Smooth muscle cell (in vitro differentiated cells): ENCODE measurements around the gene GPC4. TPM values are rescaled to one million over a fixed set of nuclear protein-coding genes. Genes with fewer than 3 reads are reported as not detected.

Source experiments
- DNase-seq: peaks from one replicate; lab custom pipeline; 2025; ENCODE audit not compliant: unreplicated experiment; lab: John Stamatoyannopoulos, UW
- H2AFZ ChIP-seq: fragments of 200-600 bp; sonication (generic); 2 replicates; pipeline ENCODE4 v1.6.0; 2016; ENCODE audit warnings: antibody characterized with exemption, low read depth, mild to moderate bottlenecking
- H3F3A ChIP-seq: fragments of 200-600 bp; sonication (generic); 2 replicates; pipeline ENCODE4 v1.6.0; 2017; ENCODE audit warnings: antibody characterized with exemption, low read depth
- H3K27ac ChIP-seq: fragments of 200-600 bp; sonication (generic); 2 replicates; pipeline ENCODE4 v1.5.1; 2016; ENCODE audit warnings: low read depth, mild to moderate bottlenecking
- H3K27me3 ChIP-seq: fragments of 200-600 bp; sonication (generic); 2 replicates; pipeline ENCODE4 v1.6.1; 2016; ENCODE audit warnings: low read depth, mild to moderate bottlenecking
- H3K36me3 ChIP-seq: fragments of 200-600 bp; sonication (generic); 2 replicates; pipeline ENCODE4 v1.5.1; 2016; ENCODE audit warnings: low read depth
- H3K4me1 ChIP-seq: fragments of 200-600 bp; sonication (generic); 2 replicates; pipeline ENCODE4 v1.5.1; 2016; ENCODE audit warnings: low read depth
- H3K4me2 ChIP-seq: fragments of 200-600 bp; sonication (generic); 2 replicates; pipeline ENCODE4 v1.6.0; 2016; ENCODE audit warnings: mild to moderate bottlenecking
- H3K4me3 ChIP-seq: fragments of 200-600 bp; sonication (generic); 2 replicates; pipeline ENCODE4 v1.5.1; 2016; ENCODE audit warnings: mild to moderate bottlenecking
- H3K79me2 ChIP-seq: fragments of 200-600 bp; sonication (generic); 2 replicates; pipeline ENCODE4 v1.6.0; 2016; ENCODE audit warnings: low read depth, mild to moderate bottlenecking
- H3K9ac ChIP-seq: fragments of 200-600 bp; sonication (generic); 2 replicates; pipeline ENCODE4 v1.6.0; 2016; ENCODE audit warnings: low read depth
- H3K9me3 ChIP-seq: fragments of 200-600 bp; sonication (generic); replicated peaks from 2 replicates; pipeline ENCODE4 v1.5.1; 2016; ENCODE audit warnings: low read depth
- H4K20me1 ChIP-seq: fragments of 200-600 bp; sonication (generic); 2 replicates; pipeline ENCODE4 v1.6.0; 2016; ENCODE audit warnings: low read depth
- whole genome bisulfite sequencing: methylation state at CpG from one replicate; pipeline ENCODE4 v1.1.7; 2016; ENCODE audit warnings: low lambda C conversion rate; 5-methylcytosine and 5-hydroxymethylcytosine counted together
- polyA plus RNA-seq: library from polyadenylated mRNA; unstranded; fragments of >200 nt; fragmentation: Nextera tagmentation; extraction: Ambion mirVana; gene quantifications from 2 replicates; pipeline ENCODE4 v1.2.1, GENCODE V29; 2016
- total RNA-seq: library from RNA; depleted of rRNA; stranded (reverse); fragments of >200 nt; gene quantifications from 2 replicates; pipeline ENCODE4 v1.2.3, GENCODE V29; 2014
- TF ChIP-seq, protein P1 (sequence below): fragments of 200-600 bp; sonication (generic); IDR thresholded peaks from 2 replicates; pipeline ENCODE4 v1.5.1; 2017; ENCODE audit warnings: borderline replicate concordance, mild to moderate bottlenecking, antibody characterized with exemption; ENCODE audit not compliant: insufficient read depth, poor library complexity, severe bottlenecking

Gene GPC4
- total and polyA plus RNA-seq, 2 experiments from 2014 or later, result 36.4 to 36.7 TPM

DNA sequence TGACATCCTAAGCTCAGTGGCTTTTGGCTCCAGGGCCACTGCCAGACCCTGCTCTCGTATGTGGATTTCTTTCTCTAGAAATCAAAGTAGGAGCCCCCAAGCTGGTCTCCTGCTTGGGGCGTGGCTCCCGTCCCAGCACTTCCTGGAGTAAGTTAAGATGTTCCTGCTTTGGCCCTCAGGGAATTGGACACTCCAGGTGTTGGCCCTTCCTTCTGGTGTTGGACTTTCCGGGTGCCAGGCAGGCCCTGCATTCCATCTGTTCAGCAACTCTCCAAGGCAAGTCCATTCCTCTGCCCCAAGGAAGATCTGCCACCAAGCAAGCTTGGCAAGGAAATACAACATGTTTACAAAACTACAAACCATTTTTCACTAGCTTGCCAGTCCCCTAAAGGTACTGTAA, 22.1 kb upstream of the GPC4 start:
- H2AFZ ChIP-seq, result no peak overlapping the region
- WGBS, result 58% methylated on average over 4 of the region's 4 CpGs
- TF ChIP-seq, protein P1, sequence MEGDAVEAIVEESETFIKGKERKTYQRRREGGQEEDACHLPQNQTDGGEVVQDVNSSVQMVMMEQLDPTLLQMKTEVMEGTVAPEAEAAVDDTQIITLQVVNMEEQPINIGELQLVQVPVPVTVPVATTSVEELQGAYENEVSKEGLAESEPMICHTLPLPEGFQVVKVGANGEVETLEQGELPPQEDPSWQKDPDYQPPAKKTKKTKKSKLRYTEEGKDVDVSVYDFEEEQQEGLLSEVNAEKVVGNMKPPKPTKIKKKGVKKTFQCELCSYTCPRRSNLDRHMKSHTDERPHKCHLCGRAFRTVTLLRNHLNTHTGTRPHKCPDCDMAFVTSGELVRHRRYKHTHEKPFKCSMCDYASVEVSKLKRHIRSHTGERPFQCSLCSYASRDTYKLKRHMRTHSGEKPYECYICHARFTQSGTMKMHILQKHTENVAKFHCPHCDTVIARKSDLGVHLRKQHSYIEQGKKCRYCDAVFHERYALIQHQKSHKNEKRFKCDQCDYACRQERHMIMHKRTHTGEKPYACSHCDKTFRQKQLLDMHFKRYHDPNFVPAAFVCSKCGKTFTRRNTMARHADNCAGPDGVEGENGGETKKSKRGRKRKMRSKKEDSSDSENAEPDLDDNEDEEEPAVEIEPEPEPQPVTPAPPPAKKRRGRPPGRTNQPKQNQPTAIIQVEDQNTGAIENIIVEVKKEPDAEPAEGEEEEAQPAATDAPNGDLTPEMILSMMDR, result no peak
- no peaks in the 10 kb centered on the region for H3K9me3 ChIP-seq
- no peak overlapping the region for H3K27ac ChIP-seq
- no peak for DNase-seq
- peaks cover 6% of the 10 kb centered on the region for H3K4me1 ChIP-seq
- no peak overlapping the region for H3K4me3 ChIP-seq
- H3K27me3 ChIP-seq, result no peaks in the 10 kb centered on the region
- H3K4me2 ChIP-seq, result no peak overlapping the region
- H3K36me3 ChIP-seq, result no peaks in the 10 kb centered on the region
- H4K20me1 ChIP-seq, result no peaks in the 10 kb centered on the region
- H3K9ac ChIP-seq, result no peak overlapping the region
- H3K79me2 ChIP-seq, result no peaks in the 10 kb centered on the region
- no peaks in the 10 kb centered on the region for H3F3A ChIP-seq

DNA sequence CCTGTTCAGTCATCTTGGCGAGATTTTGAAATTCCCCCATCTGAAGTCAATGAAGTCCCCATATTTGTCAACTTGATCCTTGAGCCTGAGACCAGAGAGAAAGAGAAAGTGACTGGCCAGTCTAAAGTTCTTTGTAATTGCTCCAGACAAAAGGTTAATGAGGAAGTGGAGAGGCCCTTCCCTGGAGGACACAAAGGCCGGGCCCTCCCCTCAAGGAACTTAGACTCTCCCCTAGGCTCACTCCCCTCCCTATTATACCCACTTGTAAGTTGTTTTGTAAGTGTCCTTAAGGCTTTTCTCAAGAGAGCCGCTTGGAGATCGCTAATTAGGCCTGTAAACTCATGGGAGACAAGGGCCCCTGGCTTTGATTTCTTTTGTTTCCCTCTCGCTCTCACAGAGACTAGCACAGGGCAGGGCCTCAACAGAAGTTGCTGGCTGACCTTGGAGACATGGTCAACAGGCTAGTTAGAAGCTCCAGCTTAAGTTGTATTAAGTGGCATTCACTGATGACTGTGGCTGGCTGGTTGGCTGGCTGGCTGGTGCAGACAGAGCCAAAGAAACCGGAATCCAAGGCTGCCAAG, 20.3 kb upstream of the GPC4 start:
- 58% methylated on average over 6 of the region's 6 CpGs for WGBS

DNA sequence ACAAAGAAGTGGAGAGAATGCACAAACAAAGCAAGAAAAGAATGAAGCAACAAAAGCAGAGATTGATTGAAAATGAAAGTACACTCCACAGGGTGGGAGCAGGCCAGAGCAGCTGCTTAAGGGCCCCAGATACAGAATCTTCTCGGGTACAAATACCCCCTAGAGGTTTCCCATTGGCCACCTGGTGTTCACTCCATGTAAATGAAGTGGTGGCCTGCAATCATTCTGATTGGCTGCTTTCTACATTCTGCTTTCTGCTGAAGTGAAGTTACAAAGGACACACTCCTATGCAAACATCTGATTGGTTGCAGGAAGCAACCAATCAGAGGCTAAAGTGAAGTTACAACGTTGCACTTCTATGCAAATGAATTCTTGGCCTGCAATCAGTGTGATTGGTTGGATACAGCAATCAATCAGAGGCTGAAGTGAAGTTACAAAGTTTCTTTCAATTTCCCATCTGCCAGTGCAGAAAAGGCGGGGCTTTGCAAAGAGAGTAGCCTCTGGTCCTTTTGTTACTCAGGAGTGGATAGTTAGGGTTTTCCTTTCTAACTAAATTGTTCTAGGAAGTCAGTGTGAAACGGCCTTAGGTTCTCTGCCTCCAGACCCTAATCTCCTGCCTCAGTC, 19.0 kb upstream of the GPC4 start:
- Histone ChIP-seq H3K4me1 (peaks cover 6% of the 10 kb centered on the region), H3K79me2 (no peaks in the 10 kb centered on the region), H3K9me3 (no peaks in the 10 kb centered on the region), H4K20me1 (no peaks in the 10 kb centered on the region), H3K27me3 (no peaks in the 10 kb centered on the region), H3F3A (no peaks in the 10 kb centered on the region), H3K4me2 (no peak overlapping the region), H3K9ac (no peak overlapping the region), H2AFZ (no peak overlapping the region), H3K27ac (no peak overlapping the region), H3K4me3 (no peak overlapping the region), H3K36me3 (no peaks in the 10 kb centered on the region)
- WGBS, result 69% methylated on average over 4 of the region's 4 CpGs
- no peak for DNase-seq
- TF ChIP-seq, protein P1, result no peak

More for the DNA sequence above, 20.3 kb upstream of the GPC4 start:
- H3K9ac ChIP-seq, result no peak overlapping the region
- H3K79me2 ChIP-seq, result no peaks in the 10 kb centered on the region
- H3K4me3 ChIP-seq, result no peak overlapping the region
- H3K36me3 ChIP-seq, result no peaks in the 10 kb centered on the region
- H3K4me1 ChIP-seq, result peaks cover 6% of the 10 kb centered on the region
- no peaks in the 10 kb centered on the region for H3F3A ChIP-seq
- no peaks in the 10 kb centered on the region for H3K27me3 ChIP-seq
- TF ChIP-seq, protein P1, result no peak
- no peak overlapping the region for H3K27ac ChIP-seq
- no peaks in the 10 kb centered on the region for H4K20me1 ChIP-seq
- H3K9me3 ChIP-seq, result no peaks in the 10 kb centered on the region
- no peak for DNase-seq
- H2AFZ ChIP-seq, result no peak overlapping the region
- no peak overlapping the region for H3K4me2 ChIP-seq

DNA sequence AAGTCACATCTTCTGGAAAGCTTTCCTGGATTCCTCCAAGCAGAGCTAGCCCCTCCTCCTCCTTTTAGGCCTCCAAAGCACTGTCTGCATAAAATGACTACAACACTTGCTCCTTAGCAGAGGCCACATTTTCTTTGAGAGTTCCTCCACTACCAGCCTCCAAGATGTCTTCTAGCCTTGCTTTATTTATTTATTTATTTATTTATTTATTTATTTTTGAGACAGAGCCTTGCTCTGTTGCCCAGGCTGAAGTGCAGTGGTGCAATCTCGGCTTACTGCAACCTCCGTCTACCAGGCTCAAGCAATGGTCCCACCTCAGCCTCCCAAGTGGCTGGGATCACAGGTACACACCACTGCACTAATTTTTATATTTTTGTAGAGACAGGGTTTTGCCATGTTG, 4.6 kb upstream of the GPC4 start:
- no peak for DNase-seq
- TF ChIP-seq, protein P1, result no peak
- Histone ChIP-seq H3K4me1 (no peaks in the 10 kb centered on the region), H3K36me3 (no peaks in the 10 kb centered on the region), H2AFZ (no peak overlapping the region), H3K79me2 (no peaks in the 10 kb centered on the region), H3K27me3 (no peaks in the 10 kb centered on the region), H3F3A (no peaks in the 10 kb centered on the region), H3K4me2 (no peak overlapping the region), H3K27ac (no peak overlapping the region), H3K9me3 (no peaks in the 10 kb centered on the region), H4K20me1 (no peaks in the 10 kb centered on the region), H3K9ac (no peak overlapping the region), H3K4me3 (no peak overlapping the region)
- 77% methylated on average over 2 of the region's 2 CpGs for WGBS
